Esophagus squamous epithelium (tissue), 5 donors: ENCODE results near the gene PRELP. TPM values are rescaled to one million over a fixed set of nuclear protein-coding genes. Genes with fewer than 3 reads are reported as not detected.

ENCODE experiments used
- DNase-seq: peaks from one replicate; lab custom pipeline; 2025; lab: John Stamatoyannopoulos, UW
- H3K27ac ChIP-seq, 4 donors: fragments of 200-600 bp; sonication (generic); one replicate each; pipeline ENCODE4 v1.5.1; 2016 to 2019; ENCODE audit warnings: mild to moderate bottlenecking in 1 of 4
- H3K27me3 ChIP-seq, 4 donors: fragments of 200-600 bp; sonication (generic); 1 replicate in 3 of 4; 2 replicates in 1 of 4; pipeline versions ENCODE4 v1.5.1 to v1.6.0; 2017 to 2021; ENCODE audit warnings: antibody characterized with exemption in 1 of 4
- H3K36me3 ChIP-seq, 3 donors: fragments of 200-600 bp; sonication (generic); one replicate each; pipeline ENCODE4 v1.5.1; 2016 to 2019
- H3K4me1 ChIP-seq, 3 donors: fragments of 200-600 bp; sonication (generic); one replicate each; pipeline ENCODE4 v1.5.1; 2017 to 2019
- H3K4me3 ChIP-seq, 4 donors: fragments of 200-600 bp; sonication (generic); 1 replicate in 3 of 4; 2 replicates in 1 of 4; pipeline ENCODE4 v1.5.1; 2016 to 2019; ENCODE audit warnings: mild to moderate bottlenecking in 2 of 4, moderate library complexity in 1 of 4
- H3K9me3 ChIP-seq, 3 donors: fragments of 200-600 bp; sonication (generic); one replicate each; pipeline ENCODE4 v1.5.1; 2016 to 2019
- CTCF ChIP-seq, 6 experiments: fragments of 450-650 bp in 4 of 6; fragments of 200-600 bp in 2 of 6; sonication (generic) in 2 of 6; IDR thresholded peaks; one replicate each; pipeline ENCODE4 v1.5.1; 2016 to 2019; ENCODE audit warnings: antibody characterized with exemption in 6 of 6, mild to moderate bottlenecking in 4 of 6, moderate library complexity in 4 of 6
- POLR2A ChIP-seq, 4 donors: fragments of 450-650 bp; IDR thresholded peaks; one replicate each; pipeline ENCODE4 v1.6.1; 2017; ENCODE audit warnings: antibody characterized with exemption in 4 of 4, mild to moderate bottlenecking in 4 of 4, moderate library complexity in 3 of 4
- WGBS, 2 donors: methylation state at CpG; one replicate each; pipeline ENCODE4 v1.1.5; 2018; 5-methylcytosine and 5-hydroxymethylcytosine counted together
- intact Hi-C: fragments of 100-400 bp; cut with DNase I; formaldehyde crosslinking; loops from one replicate; pipeline ENCODE4 v1.15.0; 2022
- total RNA-seq, 4 donors: library from RNA; depleted of rRNA; stranded (reverse); fragments of >200 nt; gene quantifications; one replicate each; pipeline ENCODE4 v1.1.0, GENCODE V29; 2016
- donor health status: DM: yes; HTN: yes; CAD: no.

Gene PRELP
- total RNA-seq, 4 donors from 2014 or later = 2.2 to 71.0 (median 9.1) TPM

DNA sequence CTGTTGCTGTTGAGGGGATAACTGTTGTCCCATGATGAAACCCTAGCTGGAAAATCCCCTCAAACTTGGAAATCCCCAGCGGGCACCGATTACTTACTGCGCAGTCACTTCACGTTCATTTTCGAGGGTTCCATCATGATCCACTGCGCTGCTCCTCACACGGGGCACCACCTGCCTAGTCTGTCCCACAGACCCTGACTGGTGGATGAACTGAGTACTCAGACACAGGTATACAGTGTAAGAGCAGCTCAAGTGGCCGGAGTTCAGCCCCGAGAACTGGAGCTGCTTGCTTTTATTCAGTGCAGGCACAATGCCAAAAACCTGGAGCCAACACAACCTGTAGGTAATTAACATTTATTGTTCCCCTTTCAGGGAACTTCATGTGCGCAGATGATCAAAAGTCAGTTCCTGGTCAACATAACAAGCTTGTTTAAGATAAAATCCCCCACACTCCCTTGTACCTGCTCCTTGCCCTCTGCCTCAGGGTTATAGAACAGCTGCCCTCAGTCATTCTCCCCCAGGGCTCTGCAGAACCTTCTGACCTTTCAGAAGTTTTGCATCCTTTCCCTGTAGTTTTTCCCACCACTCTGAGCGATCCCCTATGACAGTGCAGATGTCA, 46.5 kb upstream of the PRELP start:
- H3K9me3 ChIP-seq = no peaks in the 10 kb centered on the region
- peaks cover 0 to 40% (median 0%) of the 10 kb centered on the region in 4 donors for H3K27me3 ChIP-seq
- TF ChIP-seq POLR2A (IDR thresholded peaks at IDR 0.05) = no peak
- TF ChIP-seq CTCF (IDR thresholded peaks at IDR 0.05) = no peak
- intact Hi-C loops = no loop called here
- peaks cover 0 to 12% (median 0%) of the 10 kb centered on the region in 3 donors for H3K4me1 ChIP-seq
- H3K4me3 ChIP-seq = no peak overlapping the region
- H3K27ac ChIP-seq = no peak overlapping the region
- WGBS, 2 donors = 36 to 39% methylated on average over 9 to 10 of the region's 11 CpGs
- DNase-seq = no peak
- no peaks in the 10 kb centered on the region for H3K36me3 ChIP-seq

DNA sequence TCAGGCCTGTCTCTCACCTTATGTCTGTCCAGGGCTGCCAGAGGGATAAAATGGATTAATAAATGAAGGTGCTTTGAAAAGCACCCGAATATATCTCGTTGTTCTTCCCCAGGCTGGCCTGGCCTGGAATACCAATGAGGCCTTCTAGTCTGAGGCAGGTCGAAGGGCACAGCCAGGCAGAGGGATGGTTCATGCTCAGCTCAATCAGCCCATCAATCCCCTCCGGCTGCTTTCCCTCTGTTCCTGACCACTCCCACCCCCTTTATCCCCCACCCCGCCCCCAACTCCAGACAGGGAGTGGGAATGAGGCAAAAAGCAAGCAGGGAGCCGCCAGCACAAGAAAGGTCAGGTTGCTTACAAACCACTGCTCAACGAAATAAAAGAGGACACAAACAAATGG, 40.0 kb upstream of the PRELP start:
- DNase-seq = no peak
- Histone ChIP-seq H3K27me3 (peaks cover 0 to under 1% (median 0%) of the 10 kb centered on the region in 4 donors), H3K4me3 (no peak overlapping the region), H3K9me3 (no peaks in the 10 kb centered on the region), H3K36me3 (no peaks in the 10 kb centered on the region), H3K27ac (no peak overlapping the region), H3K4me1 (peaks cover 0 to 17% (median 8%) of the 10 kb centered on the region in 3 donors)
- intact Hi-C loops = no loop called here
- TF ChIP-seq POLR2A (IDR thresholded peaks at IDR 0.05) (no peak), CTCF (IDR thresholded peaks at IDR 0.05) (no peak)
- WGBS, 2 donors = 80 to 90% methylated on average over 6 of the region's 7 CpGs

DNA sequence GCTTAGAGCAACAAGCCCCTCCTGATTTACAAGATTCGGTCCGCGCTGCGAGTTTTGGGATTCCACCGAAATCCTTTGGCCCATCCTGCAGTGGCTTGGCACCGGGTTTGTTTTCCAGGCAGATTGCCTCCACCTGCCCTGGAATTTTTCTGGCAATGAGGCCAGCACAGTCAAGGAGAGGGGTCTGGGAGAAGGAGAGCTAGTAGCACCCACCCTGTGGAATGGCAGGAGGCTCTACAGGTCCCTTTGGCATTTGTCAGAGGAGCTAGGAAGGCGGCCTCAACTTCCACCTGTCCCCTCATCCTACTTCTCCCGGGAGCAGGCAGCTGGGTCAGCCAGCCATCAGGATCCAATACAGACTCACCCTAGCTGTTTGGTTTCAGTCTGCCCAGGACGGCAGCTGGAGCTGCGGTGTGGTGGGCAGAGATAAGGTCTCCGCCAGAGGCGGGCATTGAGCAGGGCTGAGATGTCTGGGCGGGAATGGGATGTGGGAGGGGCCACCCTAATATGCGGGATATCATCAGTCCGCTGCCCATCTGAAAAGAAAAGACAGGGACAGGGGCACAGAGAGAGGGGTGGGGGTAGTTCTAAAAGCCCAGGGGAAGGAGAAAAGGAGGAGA, 37.8 kb upstream of the PRELP start:
- no peak for TF ChIP-seq POLR2A (IDR thresholded peaks at IDR 0.05)
- no peak for TF ChIP-seq CTCF (IDR thresholded peaks at IDR 0.05)
- Histone ChIP-seq H3K27me3 (peaks cover 0 to 6% (median 0%) of the 10 kb centered on the region in 4 donors), H3K4me3 (no peak overlapping the region), H3K36me3 (no peaks in the 10 kb centered on the region), H3K27ac (no peak overlapping the region), H3K9me3 (no peaks in the 10 kb centered on the region), H3K4me1 (peaks cover 0 to 27% (median 9%) of the 10 kb centered on the region in 3 donors)
- no peak for DNase-seq
- intact Hi-C loops = no loop called here
- 81 to 89% methylated on average over 10 to 12 of the region's 15 CpGs for WGBS, 2 donors

DNA sequence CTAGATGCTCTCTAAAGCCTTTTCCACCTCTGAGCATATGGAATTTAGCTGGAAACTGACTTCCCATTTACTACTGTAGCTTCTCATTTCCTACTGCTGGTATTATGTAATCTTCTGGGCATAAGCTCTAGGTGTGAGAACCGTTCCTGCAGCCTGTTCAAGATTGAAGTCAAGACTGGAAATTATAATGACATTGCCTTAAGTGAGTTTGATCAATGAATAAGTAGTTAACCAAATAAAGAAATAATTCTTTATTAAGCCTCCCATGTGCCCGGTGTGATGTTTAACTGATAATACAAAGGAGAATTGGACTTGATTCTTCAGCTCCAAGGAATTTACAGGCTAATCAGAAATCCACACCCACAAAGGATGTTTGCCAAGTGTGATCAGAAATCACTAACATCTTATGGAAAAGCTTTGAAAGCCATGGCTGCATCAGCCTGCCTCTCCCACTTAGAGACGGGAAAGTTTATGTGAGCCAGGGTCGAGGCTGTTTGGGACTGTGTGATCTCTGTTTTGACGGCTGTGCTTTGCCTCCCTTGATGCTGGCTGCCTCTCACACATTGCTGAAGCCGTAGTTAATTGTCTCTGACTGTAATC, 36.4 kb upstream of the PRELP start:
- 48 to 58% methylated on average over 6 of the region's 6 CpGs for WGBS, 2 donors
- H3K27me3 ChIP-seq = peaks cover 0 to 6% (median 0%) of the 10 kb centered on the region in 4 donors
- no peak overlapping the region for H3K4me3 ChIP-seq
- H3K9me3 ChIP-seq = no peaks in the 10 kb centered on the region
- DNase-seq = no peak
- intact Hi-C loops = no loop called here
- no peaks in the 10 kb centered on the region for H3K36me3 ChIP-seq
- TF ChIP-seq CTCF (IDR thresholded peaks at IDR 0.05) (no peak), POLR2A (IDR thresholded peaks at IDR 0.05) (no peak)
- no peak overlapping the region for H3K27ac ChIP-seq
- H3K4me1 ChIP-seq = peaks cover 0 to 27% (median 9%) of the 10 kb centered on the region in 3 donors

- H3K9me3 ChIP-seq = peaks cover 0 to 5% (median 4%) of the 10 kb centered on the region in 3 donors
- no peak overlapping the region for H3K4me3 ChIP-seq
- no peak for TF ChIP-seq POLR2A (IDR thresholded peaks at IDR 0.05)
- peak in 4 of 6 experiments; percentile 24 to 54 (median 46) for TF ChIP-seq CTCF (IDR thresholded peaks at IDR 0.05)
- H3K4me1 ChIP-seq = peaks cover 0 to 27% (median 9%) of the 10 kb centered on the region in 3 donors
- peaks cover 0 to 6% (median 0%) of the 10 kb centered on the region in 4 donors for H3K27me3 ChIP-seq
- 14 to 17% methylated on average over 1 to 7 of the region's 7 CpGs for WGBS, 2 donors
- peak overlapping the region in 3 of 4 donors; percentile 62 to 68 (median 63) for H3K27ac ChIP-seq
- intact Hi-C loops = no loop called here
- no peak for DNase-seq
- H3K36me3 ChIP-seq = no peaks in the 10 kb centered on the region
These were observed 34.8 kb upstream of the PRELP start for GRCh38 chr1:203440771-203441170.
